Liver (tissue), 9 donors: ENCODE data around the gene ZER1. TPM values are rescaled to one million over a fixed set of nuclear protein-coding genes. Genes with fewer than 3 reads are reported as not detected.

Experiments
- DNase-seq: peaks from one replicate; pipeline ENCODE4 v3.0.0-alpha.2; 2017; ENCODE audit warnings: low spot score
- H3K27ac ChIP-seq, 2 donors: one replicate each; pipeline ENCODE4 v1.7.0; 2013; ENCODE audit warnings: inconsistent platforms in 2 of 2, low read length in 2 of 2, control low read depth in 1 of 2, low read depth in 1 of 2, mild to moderate bottlenecking in 1 of 2
- H3K27me3 ChIP-seq, 4 donors: one replicate each; pipeline versions ENCODE4 v1.6.1 to v1.7.0; 2013; ENCODE audit warnings: low read length in 3 of 4, inconsistent platforms in 1 of 4, mild to moderate bottlenecking in 1 of 4, moderate library complexity in 1 of 4; ENCODE audit not compliant: control insufficient read depth in 4 of 4, insufficient read depth in 4 of 4
- H3K36me3 ChIP-seq, 4 donors: one replicate each; pipeline versions ENCODE4 v1.6.1 to v1.7.0; 2013; ENCODE audit warnings: low read length in 3 of 4, mild to moderate bottlenecking in 3 of 4, low read depth in 1 of 4, moderate library complexity in 1 of 4; ENCODE audit not compliant: control insufficient read depth in 4 of 4, insufficient read depth in 3 of 4
- H3K4me1 ChIP-seq, 4 donors: one replicate each; pipeline versions ENCODE4 v1.6.1 to v1.7.0; 2013; ENCODE audit warnings: low read length in 3 of 4, mild to moderate bottlenecking in 3 of 4, moderate library complexity in 1 of 4; ENCODE audit not compliant: control insufficient read depth in 4 of 4, insufficient read depth in 4 of 4
- H3K4me3 ChIP-seq, 3 donors: one replicate each; pipeline versions ENCODE4 v1.6.1 to v1.7.0; 2013; ENCODE audit warnings: low read length in 3 of 3, control low read depth in 1 of 3, low read depth in 1 of 3, mild to moderate bottlenecking in 1 of 3
- H3K9ac ChIP-seq, 2 donors: one replicate each; pipeline ENCODE4 v1.7.0; 2013; ENCODE audit warnings: low read length in 2 of 2, mild to moderate bottlenecking in 2 of 2, moderate library complexity in 2 of 2, control low read depth in 1 of 2, low read depth in 1 of 2
- H3K9me3 ChIP-seq, 4 donors: one replicate each; pipeline versions ENCODE4 v1.6.1 to v1.7.0; 2013; ENCODE audit warnings: low read length in 3 of 4; ENCODE audit not compliant: control insufficient read depth in 4 of 4
- ATF3 ChIP-seq: IDR thresholded peaks from 2 replicates; pipeline ENCODE4 v1.6.1; 2016; ENCODE audit warnings: antibody characterized with exemption
- EGR1 ChIP-seq, 2 donors: IDR thresholded peaks; 2 replicates each; pipeline ENCODE4 v1.6.1; 2016 to 2018; ENCODE audit warnings: antibody characterized with exemption in 2 of 2, low read depth in 2 of 2
- FOXA1 ChIP-seq: IDR thresholded peaks from 2 replicates; pipeline ENCODE4 v1.6.1; 2016; ENCODE audit warnings: antibody characterized with exemption
- FOXA2 ChIP-seq: IDR thresholded peaks from 2 replicates; pipeline ENCODE4 v1.6.1; 2016; ENCODE audit warnings: antibody characterized with exemption
- GABPA ChIP-seq, 2 donors: IDR thresholded peaks in 1 of 2; conservative IDR thresholded peaks in 1 of 2; 2 replicates each; pipeline ENCODE4 v1.6.1; 2016; ENCODE audit warnings: antibody characterized with exemption in 2 of 2, mild to moderate bottlenecking in 1 of 2, moderate library complexity in 1 of 2
- HNF4A ChIP-seq, 2 donors: conservative IDR thresholded peaks; 2 replicates each; pipeline ENCODE4 v1.6.1; 2016; ENCODE audit warnings: antibody characterized with exemption in 2 of 2, mild to moderate bottlenecking in 2 of 2
- HNF4G ChIP-seq: IDR thresholded peaks from 2 replicates; pipeline ENCODE4 v1.6.1; 2016; ENCODE audit warnings: antibody characterized with exemption
- JUND ChIP-seq, 2 donors: IDR thresholded peaks; 2 replicates each; pipeline ENCODE4 v1.6.1; 2016; ENCODE audit warnings: antibody characterized with exemption in 2 of 2
- MAX ChIP-seq: IDR thresholded peaks from 2 replicates; pipeline ENCODE4 v1.6.1; 2016; ENCODE audit warnings: antibody characterized with exemption
- NR2F2 ChIP-seq: IDR thresholded peaks from 2 replicates; pipeline ENCODE4 v1.6.1; 2016; ENCODE audit warnings: antibody characterized with exemption
- RAD21 ChIP-seq, 2 donors: IDR thresholded peaks; 2 replicates each; pipeline ENCODE4 v1.6.1; 2016; ENCODE audit warnings: antibody characterized with exemption in 2 of 2, mild to moderate bottlenecking in 2 of 2
- RXRA ChIP-seq, 2 donors: IDR thresholded peaks; 2 replicates each; pipeline ENCODE4 v1.6.1; 2017 to 2018; ENCODE audit warnings: antibody characterized with exemption in 2 of 2, mild to moderate bottlenecking in 1 of 2
- SP1 ChIP-seq: IDR thresholded peaks from 2 replicates; pipeline ENCODE4 v1.6.1; 2018; ENCODE audit warnings: antibody characterized with exemption, mild to moderate bottlenecking
- TAF1 ChIP-seq: conservative IDR thresholded peaks from 2 replicates; pipeline ENCODE4 v1.6.1; 2016; ENCODE audit warnings: antibody characterized with exemption, mild to moderate bottlenecking
- YY1 ChIP-seq: IDR thresholded peaks from 2 replicates; pipeline ENCODE4 v1.6.1; 2016; ENCODE audit warnings: antibody characterized with exemption, mild to moderate bottlenecking
- ZBTB33 ChIP-seq: IDR thresholded peaks from 2 replicates; pipeline ENCODE4 v1.6.1; 2016; ENCODE audit warnings: antibody characterized with exemption
- WGBS: extraction: QIAGEN DNeasy Blood & Tissue Kit; methylation state at CpG from one replicate; pipeline ENCODE4 v1.1.7; 2013; 5-methylcytosine and 5-hydroxymethylcytosine counted together
- polyA plus RNA-seq, 2 donors: library from polyadenylated mRNA; stranded (reverse) in 1 of 2; unstranded in 1 of 2; fragments of 200-250 nt in 1 of 2; fragments of >200 nt in 1 of 2; fragmentation: Nextera tagmentation in 1 of 2; extraction: Ambion mirVana in 1 of 2; gene quantifications; one replicate each; pipeline versions ENCODE4 v1.2.1 to v1.2.3, GENCODE V29; 2013 to 2015
- total RNA-seq, 2 donors: library from RNA; depleted of rRNA; stranded (reverse); fragments of >200 nt; gene quantifications; one replicate each; pipeline ENCODE4 v1.2.3, GENCODE V29; 2014
- TF ChIP-seq, protein P1 (sequence below): IDR thresholded peaks from 2 replicates; pipeline ENCODE4 v1.6.1; 2016; ENCODE audit warnings: antibody characterized with exemption, mild to moderate bottlenecking
- TF ChIP-seq, protein P2 (sequence below): fragments of 150-350 bp; IDR thresholded peaks from 2 replicates; pipeline ENCODE4 v1.5.1; 2017; ENCODE audit warnings: improper control_type of control experiment, low read depth, low read length; ENCODE audit not compliant: missing input control
- donor health status: healthy.
- donor health status: healthy.
- donor health status: healthy.
- donor health status: healthy.
- donor health status: healthy.

ZER1 gene
- total and polyA plus RNA-seq, 4 donors: 7.6 to 29.1 (median 15.8) TPM

- TF ChIP-seq ZBTB33 (no peak), ATF3 (no peak), YY1 (no peak), HNF4A (conservative IDR thresholded peaks at IDR 0.05) (no peak), TAF1 (no peak)
Observed at GRCh38 chr9:128774804-128775203, 3.1 kb upstream of the ZER1 start (continued).

DNA sequence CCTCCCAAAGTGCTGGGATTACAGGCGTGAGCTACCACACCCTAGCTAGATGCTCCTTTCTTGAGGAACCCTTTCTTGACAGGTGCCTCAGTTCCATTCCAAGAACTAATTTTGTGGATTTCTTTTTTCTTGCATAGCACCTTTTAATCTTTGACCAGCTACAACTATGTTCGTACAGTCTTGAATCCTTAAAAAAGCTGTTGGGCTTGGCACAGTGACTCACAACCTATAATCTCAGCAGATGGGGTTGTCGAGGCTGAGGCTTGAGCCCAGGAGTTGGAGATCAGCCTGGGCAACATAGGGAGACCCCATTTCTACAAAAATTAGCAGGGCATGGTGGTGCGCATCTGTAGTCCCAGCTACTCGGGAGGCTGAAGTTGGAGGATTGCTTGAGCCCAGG is 1.3 kb upstream of the ZER1 start:
- Histone ChIP-seq H3K4me1 (peaks cover 3 to 35% (median 25%) of the 10 kb centered on the region in 4 donors), H3K27ac (no peak overlapping the region), H3K4me3 (no peak overlapping the region), H3K9ac (no peak overlapping the region), H3K9me3 (no peaks in the 10 kb centered on the region), H3K27me3 (no peaks in the 10 kb centered on the region), H3K36me3 (no peaks in the 10 kb centered on the region)
- no peak for DNase-seq
- TF ChIP-seq HNF4G (no peak), HNF4A (conservative IDR thresholded peaks at IDR 0.05) (no peak), NR2F2 (no peak), MAX (no peak), EGR1 (IDR thresholded peaks at IDR 0.05; ENCODE audit: low read depth in 2 of 2) (no peak), TAF1 (no peak), GABPA (IDR thresholded peaks at IDR 0.05 in 1 of 2, conservative IDR thresholded peaks at IDR 0.05 in 1 of 2) (no peak), FOXA1 (no peak), YY1 (no peak), SP1 (no peak), RXRA (IDR thresholded peaks at IDR 0.05) (no peak), FOXA2 (no peak), ATF3 (no peak), JUND (IDR thresholded peaks at IDR 0.05) (no peak), RAD21 (IDR thresholded peaks at IDR 0.05) (no peak), ZBTB33 (no peak)
- TF ChIP-seq, protein P1, sequence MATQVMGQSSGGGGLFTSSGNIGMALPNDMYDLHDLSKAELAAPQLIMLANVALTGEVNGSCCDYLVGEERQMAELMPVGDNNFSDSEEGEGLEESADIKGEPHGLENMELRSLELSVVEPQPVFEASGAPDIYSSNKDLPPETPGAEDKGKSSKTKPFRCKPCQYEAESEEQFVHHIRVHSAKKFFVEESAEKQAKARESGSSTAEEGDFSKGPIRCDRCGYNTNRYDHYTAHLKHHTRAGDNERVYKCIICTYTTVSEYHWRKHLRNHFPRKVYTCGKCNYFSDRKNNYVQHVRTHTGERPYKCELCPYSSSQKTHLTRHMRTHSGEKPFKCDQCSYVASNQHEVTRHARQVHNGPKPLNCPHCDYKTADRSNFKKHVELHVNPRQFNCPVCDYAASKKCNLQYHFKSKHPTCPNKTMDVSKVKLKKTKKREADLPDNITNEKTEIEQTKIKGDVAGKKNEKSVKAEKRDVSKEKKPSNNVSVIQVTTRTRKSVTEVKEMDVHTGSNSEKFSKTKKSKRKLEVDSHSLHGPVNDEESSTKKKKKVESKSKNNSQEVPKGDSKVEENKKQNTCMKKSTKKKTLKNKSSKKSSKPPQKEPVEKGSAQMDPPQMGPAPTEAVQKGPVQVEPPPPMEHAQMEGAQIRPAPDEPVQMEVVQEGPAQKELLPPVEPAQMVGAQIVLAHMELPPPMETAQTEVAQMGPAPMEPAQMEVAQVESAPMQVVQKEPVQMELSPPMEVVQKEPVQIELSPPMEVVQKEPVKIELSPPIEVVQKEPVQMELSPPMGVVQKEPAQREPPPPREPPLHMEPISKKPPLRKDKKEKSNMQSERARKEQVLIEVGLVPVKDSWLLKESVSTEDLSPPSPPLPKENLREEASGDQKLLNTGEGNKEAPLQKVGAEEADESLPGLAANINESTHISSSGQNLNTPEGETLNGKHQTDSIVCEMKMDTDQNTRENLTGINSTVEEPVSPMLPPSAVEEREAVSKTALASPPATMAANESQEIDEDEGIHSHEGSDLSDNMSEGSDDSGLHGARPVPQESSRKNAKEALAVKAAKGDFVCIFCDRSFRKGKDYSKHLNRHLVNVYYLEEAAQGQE: no peak
- TF ChIP-seq, protein P2, sequence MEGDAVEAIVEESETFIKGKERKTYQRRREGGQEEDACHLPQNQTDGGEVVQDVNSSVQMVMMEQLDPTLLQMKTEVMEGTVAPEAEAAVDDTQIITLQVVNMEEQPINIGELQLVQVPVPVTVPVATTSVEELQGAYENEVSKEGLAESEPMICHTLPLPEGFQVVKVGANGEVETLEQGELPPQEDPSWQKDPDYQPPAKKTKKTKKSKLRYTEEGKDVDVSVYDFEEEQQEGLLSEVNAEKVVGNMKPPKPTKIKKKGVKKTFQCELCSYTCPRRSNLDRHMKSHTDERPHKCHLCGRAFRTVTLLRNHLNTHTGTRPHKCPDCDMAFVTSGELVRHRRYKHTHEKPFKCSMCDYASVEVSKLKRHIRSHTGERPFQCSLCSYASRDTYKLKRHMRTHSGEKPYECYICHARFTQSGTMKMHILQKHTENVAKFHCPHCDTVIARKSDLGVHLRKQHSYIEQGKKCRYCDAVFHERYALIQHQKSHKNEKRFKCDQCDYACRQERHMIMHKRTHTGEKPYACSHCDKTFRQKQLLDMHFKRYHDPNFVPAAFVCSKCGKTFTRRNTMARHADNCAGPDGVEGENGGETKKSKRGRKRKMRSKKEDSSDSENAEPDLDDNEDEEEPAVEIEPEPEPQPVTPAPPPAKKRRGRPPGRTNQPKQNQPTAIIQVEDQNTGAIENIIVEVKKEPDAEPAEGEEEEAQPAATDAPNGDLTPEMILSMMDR: no peak
- WGBS: 94% methylated on average over 5 of the region's 5 CpGs
